Tibial artery (tissue), 4 donors: ENCODE results near the gene MFRP.

Experiments used
- DNase-seq, 2 donors: peaks; one replicate each; pipeline ENCODE4 v3.0.0-alpha.2; 2019
- H3K27ac ChIP-seq, 2 donors: fragments of 200-600 bp; sonication (generic) in 1 of 2; 1 replicate in 1 of 2; 2 replicates in 1 of 2; pipeline ENCODE4 v1.5.1; 2018 to 2019; ENCODE audit warnings: mild to moderate bottlenecking in 1 of 2
- H3K27me3 ChIP-seq, 2 donors: fragments of 200-600 bp; sonication (generic) in 1 of 2; one replicate each; pipeline versions ENCODE4 v1.5.1 to v1.6.0; 2016 to 2019
- H3K36me3 ChIP-seq, 3 donors: fragments of 200-600 bp; sonication (generic) in 2 of 3; one replicate each; pipeline ENCODE4 v1.5.1; 2016 to 2019; ENCODE audit warnings: mild to moderate bottlenecking in 2 of 3
- H3K4me1 ChIP-seq, 4 donors: fragments of 200-600 bp; sonication (generic) in 2 of 4; 1 replicate in 3 of 4; 2 replicates in 1 of 4; pipeline ENCODE4 v1.5.1; 2016 to 2019
- H3K4me3 ChIP-seq, 2 donors: fragments of 200-600 bp; sonication (generic) in 1 of 2; 1 replicate in 1 of 2; 2 replicates in 1 of 2; pipeline ENCODE4 v1.5.1; 2018 to 2019; ENCODE audit warnings: mild to moderate bottlenecking in 2 of 2
- H3K9me3 ChIP-seq, 3 donors: fragments of 200-600 bp; sonication (generic) in 1 of 3; one replicate each; pipeline ENCODE4 v1.5.1; 2016 to 2019
- CTCF ChIP-seq, 2 experiments: fragments of 200-600 bp in 1 of 2; fragments of 450-650 bp in 1 of 2; IDR thresholded peaks; one replicate each; pipeline ENCODE4 v1.5.1; 2017 to 2019; ENCODE audit warnings: antibody characterized with exemption in 2 of 2, mild to moderate bottlenecking in 1 of 2, moderate library complexity in 1 of 2
- intact Hi-C: fragments of 100-400 bp; cut with DNase I; formaldehyde crosslinking; loops from one replicate; pipeline ENCODE4 v1.15.0; 2023; ENCODE audit warnings: low total_unique reads

The MFRP gene

GRCh38 chr11:119382101-119382500 is 35.6 kb upstream of the MFRP start:
- no peaks in the 10 kb centered on the region for H3K9me3 ChIP-seq
- DNase-seq = no peak
- peak overlapping the region; percentile 40 to 63 for H3K27ac ChIP-seq
- no peaks in the 10 kb centered on the region for H3K36me3 ChIP-seq
- H3K27me3 ChIP-seq = no peaks in the 10 kb centered on the region
- TF ChIP-seq CTCF (IDR thresholded peaks at IDR 0.05) = no peak
- peak overlapping the region; percentile 46 to 59 for H3K4me3 ChIP-seq
- H3K4me1 ChIP-seq = peaks cover 0 to 25% (median 17%) of the 10 kb centered on the region in 4 donors
- intact Hi-C loops = no loop called here

GRCh38 chr11:119381181-119381988 is 34.9 kb upstream of the MFRP start, which contains the start of gene USP2:
Gene USP2 (minus strand): TSS chr11:119381690. CDS start chr11:119373480, 8,210 bp downstream.
- Histone ChIP-seq H3K27me3 (no peaks in the 10 kb centered on the region), H3K4me1 (peaks cover 0 to 28% (median 23%) of the 10 kb centered on the region in 4 donors), H3K9me3 (no peaks in the 10 kb centered on the region), H3K36me3 (no peaks in the 10 kb centered on the region), H3K27ac (peak within 1 kb of the TSS; percentile 63 to 66), H3K4me3 (peak within 1 kb of the TSS; percentile 46 to 59)
- peak; percentile 97 to 98 for DNase-seq
- TF ChIP-seq CTCF (IDR thresholded peaks at IDR 0.05) = peak; percentile 88 to 89
- intact Hi-C loops = no loop called here

- no peak for TF ChIP-seq CTCF (IDR thresholded peaks at IDR 0.05)
- Histone ChIP-seq H3K27me3 (no peaks in the 10 kb centered on the region), H3K27ac (peak overlapping the region; percentile 63 to 66), H3K36me3 (no peaks in the 10 kb centered on the region), H3K4me3 (peak overlapping the region; percentile 46 to 59), H3K4me1 (peaks cover 0 to 34% (median 28%) of the 10 kb centered on the region in 4 donors), H3K9me3 (no peaks in the 10 kb centered on the region)
- DNase-seq = no peak
- intact Hi-C loops = no loop called here
These were observed 34.3 kb upstream of the MFRP start for GRCh38 chr11:119380827-119381180.

GRCh38 chr11:119380160-119380826 is 33.8 kb upstream of the MFRP start:
- intact Hi-C loops = no loop called here
- no peak for DNase-seq
- TF ChIP-seq CTCF (IDR thresholded peaks at IDR 0.05) = no peak
- peaks cover 0 to 39% (median 33%) of the 10 kb centered on the region in 4 donors for H3K4me1 ChIP-seq
- H3K9me3 ChIP-seq = no peaks in the 10 kb centered on the region
- peak overlapping the region in 1 of 2 donors; percentile 66 for H3K27ac ChIP-seq
- H3K36me3 ChIP-seq = no peaks in the 10 kb centered on the region
- H3K4me3 ChIP-seq = no peak overlapping the region
- no peaks in the 10 kb centered on the region for H3K27me3 ChIP-seq

GRCh38 chr11:119378851-119379465 is 32.5 kb upstream of the MFRP start:
- no peak for DNase-seq
- intact Hi-C loops = no loop called here
- no peaks in the 10 kb centered on the region for H3K9me3 ChIP-seq
- H3K27ac ChIP-seq = no peak overlapping the region
- H3K27me3 ChIP-seq = no peaks in the 10 kb centered on the region
- no peak for TF ChIP-seq CTCF (IDR thresholded peaks at IDR 0.05)
- no peak overlapping the region for H3K4me3 ChIP-seq
- no peaks in the 10 kb centered on the region for H3K36me3 ChIP-seq
- peaks cover 0 to 52% (median 44%) of the 10 kb centered on the region in 4 donors for H3K4me1 ChIP-seq
